NCI-H524 (cell line): ENCODE measurements around the gene AMZ1.
"Not testable (repeated sequence)": the region's sequence is repeated elsewhere in the genome, so short reads cannot be mapped to it uniquely, and the experiment has no call there.

Experiments
- DNase-seq, 2 experiments: peaks; one replicate each; lab custom pipeline; 2025; lab: John Stamatoyannopoulos, UW

The AMZ1 gene

DNA sequence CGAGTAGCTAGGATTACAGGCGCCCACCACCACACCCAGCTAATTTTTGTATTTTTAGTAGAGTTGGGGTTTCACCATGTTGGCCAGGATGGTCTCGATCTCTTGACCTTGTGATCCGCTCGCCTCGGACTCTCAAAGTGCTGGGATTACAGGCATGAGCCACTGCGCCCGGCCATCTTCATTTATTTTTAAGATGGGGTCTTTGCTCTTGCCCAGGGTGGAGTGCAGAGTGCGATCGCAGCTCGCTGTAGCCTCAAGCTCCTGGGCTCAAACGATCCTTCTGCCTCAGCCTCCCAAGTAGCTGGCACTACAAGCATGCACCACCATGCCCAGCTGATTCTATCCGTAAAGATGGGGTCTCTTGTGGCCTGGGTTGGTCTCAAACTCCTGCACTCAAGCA is 39.2 kb downstream of the AMZ1 start:
- DNase-seq = not testable (repeated sequence)

DNA sequence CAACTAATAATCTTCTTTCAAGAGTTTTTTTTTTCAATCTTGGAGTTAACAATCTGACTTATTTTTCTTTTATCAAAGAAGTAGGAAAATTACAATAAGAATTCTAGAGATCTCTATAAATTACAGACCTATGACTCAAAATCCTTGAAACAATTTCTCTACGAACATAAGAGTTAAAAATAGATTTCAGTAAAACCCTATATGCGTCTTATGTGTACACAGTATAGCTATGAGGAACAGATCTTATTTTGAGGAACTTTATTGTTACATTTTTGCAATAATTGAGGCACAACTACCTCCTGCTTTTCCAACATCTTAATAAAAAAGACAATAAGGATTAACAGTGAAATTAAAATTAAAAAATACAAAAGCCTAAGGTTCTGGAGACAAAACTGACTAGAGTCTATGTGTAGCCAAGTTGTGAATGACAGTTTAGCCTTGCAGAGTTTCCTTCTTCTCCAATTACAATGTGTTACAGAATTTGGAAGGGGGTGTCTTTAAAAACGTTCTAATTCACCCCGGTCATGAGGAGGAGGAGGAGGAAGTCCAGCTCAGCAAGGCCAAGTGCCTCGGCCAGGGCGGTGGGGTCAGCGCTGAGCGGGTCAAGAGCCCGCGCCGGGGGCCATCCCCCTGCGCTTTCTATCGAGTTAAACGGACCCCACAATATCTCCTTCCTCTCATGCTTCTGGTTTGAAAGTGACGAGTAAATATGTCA is 40.5 kb downstream of the AMZ1 start:
- DNase-seq = no peak

DNA sequence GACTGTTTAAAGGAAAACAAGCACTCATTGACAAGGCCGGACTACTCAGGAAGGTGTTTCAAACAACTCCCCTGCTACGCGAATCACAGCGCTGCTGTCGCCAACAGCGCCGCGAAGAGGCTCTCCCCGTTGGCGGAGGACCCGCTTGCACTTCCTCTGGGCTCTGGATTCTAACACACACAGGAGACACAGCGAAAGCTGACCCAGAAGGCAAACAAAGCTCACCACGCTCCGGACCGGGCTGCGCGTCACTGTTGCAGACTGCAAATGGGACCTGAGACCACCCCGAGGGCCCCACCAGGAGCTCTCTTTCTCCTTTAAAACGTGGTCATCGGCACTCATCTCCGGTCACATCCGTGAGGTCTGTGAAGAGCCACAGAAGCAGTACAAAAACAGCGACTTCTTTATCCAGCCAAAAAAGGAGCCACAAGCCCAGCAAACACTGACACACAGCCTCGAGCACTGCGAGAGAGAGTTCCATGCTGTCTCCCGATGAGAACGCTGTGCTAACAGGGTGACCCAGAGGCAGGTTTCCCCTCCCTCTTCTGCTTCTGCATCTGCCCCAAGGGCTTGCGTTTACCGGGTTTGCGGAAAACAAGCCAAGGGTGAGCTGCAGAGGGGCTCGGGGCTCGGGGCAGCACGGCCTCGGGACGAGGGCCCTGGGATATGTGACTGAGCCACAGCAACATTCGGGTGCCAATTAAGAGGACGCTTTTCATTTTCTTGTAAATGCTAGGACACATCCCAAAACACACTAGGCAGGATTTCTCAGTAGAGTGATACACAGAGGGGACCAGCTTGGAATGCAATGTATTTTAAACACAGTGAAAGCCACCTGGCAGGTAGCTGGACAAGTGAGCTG is 41.3 kb downstream of the AMZ1 start:
- no peak for DNase-seq

DNA sequence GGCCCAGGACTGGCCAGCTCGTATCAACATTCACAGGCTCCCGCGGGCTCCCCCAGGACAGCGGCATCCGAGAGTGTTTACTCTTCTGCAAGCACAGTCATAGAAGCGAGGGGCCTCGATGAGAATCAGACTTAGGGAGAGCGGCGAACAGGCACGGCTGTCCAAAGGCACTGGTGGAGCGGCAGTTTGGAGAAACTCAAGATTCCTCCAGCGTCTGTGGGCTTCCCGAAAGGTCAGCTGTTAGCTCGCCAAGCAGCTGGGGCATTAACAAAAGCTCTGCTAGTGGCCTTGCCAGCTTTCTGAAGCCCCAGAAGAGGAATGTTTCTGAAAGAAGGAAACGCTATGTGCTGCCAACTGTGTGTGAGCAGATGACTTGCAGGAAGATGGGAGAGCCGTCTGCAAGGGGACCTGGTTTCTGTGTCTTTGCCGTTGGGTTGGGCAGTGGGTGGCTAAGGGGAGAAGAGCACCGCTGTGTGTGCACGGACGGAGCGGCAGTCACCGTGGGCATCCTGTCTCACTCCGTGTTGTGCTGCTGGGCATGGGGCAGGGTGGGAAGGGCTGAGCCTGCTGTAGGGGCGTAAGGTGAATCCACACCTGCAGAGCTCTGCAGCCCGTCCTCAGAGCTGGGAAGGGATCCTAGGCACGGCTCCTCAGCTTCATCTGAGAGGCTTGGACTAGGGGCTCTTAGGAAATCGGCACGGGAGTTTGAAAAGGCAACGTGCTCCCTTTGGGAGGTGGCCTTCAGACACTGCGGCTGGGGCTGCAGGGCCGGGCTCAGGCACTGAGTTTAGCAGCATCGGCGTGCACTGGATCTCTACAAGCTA is 42.1 kb downstream of the AMZ1 start:
- DNase-seq = no peak

DNA sequence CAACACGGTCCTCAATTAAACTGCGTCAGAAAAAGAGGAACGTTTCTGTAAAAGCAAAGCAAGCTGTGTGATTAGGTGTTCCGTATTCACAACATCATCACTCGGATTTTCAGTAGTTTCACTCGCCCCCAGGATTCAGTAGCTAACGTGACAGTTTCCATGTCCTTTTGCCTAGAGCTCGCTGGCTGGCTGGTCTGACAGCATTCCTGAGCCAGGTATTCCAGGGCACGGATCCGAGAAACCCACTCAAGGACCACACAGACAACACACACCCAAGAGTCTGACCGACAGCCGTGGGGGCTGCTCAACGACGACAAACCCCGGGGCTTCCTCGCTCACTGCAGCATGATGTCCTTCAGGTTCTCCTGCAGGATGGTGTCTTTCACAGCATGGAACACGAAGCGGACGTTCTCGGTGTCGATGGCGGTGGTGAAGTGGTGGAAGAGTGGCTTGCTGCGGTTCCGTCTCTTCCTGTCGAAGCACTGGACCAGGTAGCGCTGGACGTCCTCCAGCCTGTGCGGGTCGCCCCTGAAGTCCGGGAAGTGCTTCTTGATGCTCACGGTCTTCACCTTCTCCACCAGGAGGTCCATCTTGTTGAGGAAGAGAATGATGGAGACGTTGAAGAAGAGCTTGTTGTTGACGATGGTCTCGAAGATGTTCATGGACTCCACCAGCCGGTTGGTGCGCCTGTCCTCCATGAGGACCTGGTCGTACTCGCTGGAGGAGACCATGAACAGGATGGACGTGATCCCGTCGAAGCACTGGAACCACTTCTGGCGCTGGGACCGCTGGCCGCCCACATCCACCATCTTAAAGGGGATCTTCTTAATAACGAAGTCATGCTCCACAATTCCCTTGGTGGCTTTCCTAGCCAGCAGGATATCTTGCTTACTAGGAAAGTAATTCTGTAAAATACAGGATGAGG is 43.1 kb downstream of the AMZ1 start:
- DNase-seq = no peak

DNA sequence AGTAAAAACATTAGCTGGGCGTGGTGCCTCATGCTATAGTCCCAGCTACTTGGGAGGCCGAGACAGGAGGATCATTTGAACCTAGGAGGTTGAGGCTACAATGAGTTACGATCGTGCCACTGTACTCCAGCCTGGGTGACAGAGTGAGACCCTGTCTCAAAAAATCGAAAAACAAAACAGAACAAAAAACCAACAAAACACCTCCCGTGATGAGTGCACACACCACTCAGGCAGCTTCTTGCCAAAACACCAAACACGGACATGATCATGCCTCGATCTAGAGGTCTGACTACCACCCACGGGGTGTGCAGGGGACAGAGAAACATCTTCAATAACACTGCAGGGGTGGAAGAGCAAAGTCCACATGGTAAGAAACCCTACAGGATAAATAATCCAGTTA is 44.4 kb downstream of the AMZ1 start:
- DNase-seq = no peak

DNA sequence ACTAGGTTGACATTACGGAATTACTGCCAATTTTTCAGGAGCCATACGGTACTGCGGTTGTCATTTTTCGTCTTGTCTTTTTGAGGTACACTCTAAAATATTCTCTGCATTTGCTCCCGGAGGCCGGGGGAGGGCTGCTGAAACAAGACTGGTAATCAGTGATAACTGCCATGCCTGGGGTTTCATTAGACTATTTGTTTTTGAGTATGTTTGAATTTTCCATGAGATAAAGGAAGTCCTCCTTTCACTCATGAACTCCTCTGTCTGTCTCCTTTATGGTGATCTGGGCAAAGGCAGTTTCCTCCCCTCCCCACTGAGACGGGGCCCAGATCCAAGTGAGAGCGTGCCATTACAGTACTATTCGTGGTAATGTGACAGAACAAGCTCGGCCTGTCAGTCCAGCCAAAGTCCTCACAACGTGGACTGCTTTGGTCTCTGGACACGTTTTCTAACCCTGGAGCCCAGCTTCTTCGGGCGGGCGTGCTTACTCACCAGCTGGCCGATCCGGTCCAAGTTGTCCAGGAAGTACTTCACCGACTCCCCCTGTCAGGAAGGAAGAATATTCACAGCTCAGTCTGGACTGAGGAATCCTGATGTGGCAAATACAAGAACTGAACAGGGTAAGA is 45.1 kb downstream of the AMZ1 start:
- DNase-seq = no peak

DNA sequence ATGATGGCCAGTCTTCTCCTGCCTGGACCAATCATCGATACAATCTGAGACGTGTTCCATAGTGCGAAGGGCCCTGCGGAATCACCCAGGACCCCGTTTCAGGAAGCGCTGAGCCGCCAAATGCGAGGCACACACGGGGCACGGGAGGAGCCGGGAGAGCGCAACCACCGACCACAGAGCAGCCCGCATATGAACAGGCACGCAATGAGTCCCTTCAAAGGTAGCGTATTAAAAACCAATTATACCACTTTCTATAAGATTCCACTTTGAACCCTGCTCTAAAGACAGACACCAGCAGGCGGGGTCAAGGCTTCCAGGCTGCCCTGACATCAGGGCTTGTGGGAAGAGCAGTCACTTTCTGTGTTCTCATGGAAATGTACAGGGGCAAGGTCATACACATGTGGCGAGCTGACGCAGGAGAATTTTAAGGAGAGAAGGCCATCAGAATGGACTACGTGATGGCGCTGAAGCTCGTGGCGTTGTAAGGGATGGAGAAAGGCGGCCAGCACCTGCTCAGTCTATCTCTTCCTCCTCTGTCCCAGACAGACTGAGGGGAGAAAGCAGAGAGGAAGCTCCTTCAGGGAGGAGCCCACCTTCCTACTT is 46.2 kb downstream of the AMZ1 start:
- no peak for DNase-seq

DNA sequence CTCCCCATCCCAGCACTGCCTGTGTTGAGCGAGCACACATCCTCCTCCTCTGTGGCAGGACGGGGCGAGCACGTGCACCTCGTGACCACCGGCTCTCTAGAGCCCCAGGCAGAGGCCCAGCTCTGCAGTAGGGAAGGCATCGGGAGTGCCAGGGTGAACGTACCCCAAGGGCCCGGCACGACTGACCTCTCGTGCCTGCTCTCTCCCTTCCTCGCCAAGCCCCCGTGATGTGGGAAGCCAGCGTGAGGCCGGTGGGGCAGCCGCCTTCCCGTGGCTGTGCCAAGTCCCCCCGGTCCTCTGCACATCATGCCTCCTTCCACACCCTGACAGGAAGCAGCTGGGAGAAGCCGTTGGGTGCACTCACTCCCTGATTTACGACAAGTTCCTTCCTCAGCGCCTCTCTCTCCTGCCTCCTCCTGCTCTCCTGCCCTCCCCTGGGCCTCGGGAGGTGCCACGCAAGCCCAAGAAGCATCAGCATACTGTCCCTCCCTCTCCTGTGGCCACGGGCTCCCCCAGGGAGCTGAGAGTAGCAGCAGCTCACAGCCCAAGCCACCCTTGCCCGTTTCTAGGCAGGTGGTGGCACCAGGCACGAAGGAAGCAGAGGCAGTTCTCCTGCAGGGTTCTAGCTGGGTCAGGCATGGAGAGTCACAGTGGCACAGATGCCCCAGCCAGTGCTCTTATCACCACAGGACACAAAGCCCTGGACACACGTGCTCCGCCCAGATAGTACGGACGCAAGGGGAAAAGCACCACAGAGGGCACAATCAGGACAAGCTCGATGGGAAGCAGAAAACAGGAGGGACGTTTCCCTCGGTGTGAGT is 47.0 kb downstream of the AMZ1 start:
- DNase-seq = no peak

DNA sequence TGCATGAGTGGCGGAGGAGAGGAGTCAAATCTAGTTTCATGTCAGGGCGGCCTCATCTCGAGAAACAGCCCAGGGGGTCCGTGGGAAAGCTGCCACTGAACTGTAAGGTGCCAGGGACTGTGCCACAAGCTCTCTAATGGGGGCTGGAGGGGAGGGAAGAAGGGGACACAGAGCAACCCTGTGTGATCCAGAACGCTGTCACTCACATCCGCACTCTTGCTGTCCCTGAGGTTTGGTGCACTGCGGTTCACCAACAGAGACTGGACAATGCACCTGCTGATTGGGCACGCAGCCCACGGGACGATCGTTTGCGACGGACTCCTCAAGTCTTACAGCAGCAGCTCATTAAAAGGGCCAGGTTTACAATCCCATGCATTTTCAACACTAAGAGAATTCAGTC is 47.7 kb downstream of the AMZ1 start:
- DNase-seq = no peak

DNA sequence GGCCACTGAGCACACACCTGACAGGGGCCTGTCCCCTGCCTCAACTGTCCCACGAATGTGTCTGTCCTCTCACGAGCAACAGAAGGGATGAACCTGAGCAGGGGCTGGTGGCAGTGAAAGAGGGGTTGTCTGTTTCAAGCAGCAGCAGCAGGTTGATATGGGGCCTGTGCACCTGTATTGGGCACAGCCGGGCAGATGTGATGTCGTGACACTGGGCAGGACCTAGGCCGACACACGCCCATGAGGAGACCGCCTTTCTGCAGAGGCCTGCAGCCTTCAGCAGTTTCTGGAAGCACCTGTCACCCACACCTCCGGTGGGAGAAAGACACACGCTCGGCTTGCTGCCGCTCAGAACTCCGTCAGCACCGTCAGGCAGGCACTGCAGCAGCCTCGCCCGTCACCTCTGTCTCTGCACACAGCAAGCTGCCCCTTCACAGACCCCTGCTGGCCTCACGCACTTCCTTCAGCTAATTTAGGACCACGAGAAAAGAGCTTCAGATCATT is 48.5 kb downstream of the AMZ1 start:
- DNase-seq = no peak

DNA sequence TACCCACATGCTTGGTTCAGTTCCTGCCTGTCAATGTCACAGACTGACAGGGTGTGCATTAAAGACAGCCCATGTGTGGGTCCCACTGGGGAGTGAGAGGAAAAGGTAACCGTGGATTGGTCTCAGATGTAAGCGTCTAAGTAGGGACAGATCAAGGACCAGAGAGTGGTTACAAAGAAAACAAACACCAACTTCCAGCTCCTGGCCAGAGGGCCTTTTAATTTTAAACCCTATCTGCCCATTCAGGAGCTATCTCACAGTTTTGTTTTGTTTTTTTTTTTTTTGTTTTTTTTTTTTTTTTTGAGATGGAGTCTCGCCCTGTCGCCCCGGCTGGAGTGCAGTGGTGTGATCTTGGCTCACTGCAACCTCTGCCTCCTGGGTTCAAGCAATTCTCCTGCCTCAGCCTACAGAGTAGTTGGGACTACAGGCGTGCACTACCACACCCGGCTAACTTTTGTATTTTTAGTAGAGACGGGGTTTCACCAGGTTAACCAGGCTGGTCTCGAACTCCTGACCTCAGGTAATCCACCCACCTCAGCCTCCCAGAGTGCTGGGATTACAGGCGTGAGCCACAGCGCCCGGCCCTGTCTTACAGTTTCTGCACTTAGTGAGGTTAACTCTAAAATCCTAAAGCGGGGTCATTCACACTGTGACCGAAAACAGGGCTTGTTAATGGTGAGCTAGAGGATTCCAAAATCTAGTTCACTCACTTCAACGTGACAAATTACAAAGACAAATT is 49.2 kb downstream of the AMZ1 start:
- not testable (repeated sequence) for DNase-seq

DNA sequence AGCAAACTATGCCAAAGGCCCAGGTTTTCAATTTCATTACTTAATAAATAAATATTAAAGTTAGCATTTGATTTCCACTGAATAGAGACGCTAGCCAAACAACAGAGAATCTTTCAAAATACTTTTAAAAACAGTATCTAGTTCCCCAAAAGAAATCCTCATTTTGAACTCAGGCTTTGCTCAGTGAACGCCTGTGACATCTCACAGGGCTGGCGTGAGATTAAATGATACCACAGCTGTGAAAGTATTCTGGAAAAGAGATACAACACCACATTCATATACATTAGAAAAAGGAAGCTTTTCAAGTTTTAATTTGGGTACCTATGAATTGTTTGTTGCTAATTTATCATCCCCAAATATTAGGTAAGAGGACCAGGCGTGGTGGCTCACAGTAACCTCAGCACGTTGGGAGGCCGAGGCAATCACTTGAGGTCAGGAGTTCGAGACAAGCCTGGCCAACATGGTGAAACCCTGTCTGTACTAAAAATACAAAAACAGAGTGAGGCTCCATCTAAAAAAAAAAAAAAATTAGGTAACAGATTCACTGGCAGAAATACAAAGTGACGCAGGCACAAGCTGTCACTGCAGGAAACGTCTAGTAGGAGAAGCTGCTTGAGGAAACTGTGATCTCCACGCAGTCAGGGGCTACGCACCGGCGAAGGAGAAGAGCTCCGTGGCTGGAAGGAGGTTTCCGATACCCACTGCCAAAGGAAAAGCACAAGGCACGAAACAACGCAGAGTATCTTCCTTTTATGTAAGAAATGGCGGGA is 50.0 kb downstream of the AMZ1 start:
- no peak for DNase-seq

DNA sequence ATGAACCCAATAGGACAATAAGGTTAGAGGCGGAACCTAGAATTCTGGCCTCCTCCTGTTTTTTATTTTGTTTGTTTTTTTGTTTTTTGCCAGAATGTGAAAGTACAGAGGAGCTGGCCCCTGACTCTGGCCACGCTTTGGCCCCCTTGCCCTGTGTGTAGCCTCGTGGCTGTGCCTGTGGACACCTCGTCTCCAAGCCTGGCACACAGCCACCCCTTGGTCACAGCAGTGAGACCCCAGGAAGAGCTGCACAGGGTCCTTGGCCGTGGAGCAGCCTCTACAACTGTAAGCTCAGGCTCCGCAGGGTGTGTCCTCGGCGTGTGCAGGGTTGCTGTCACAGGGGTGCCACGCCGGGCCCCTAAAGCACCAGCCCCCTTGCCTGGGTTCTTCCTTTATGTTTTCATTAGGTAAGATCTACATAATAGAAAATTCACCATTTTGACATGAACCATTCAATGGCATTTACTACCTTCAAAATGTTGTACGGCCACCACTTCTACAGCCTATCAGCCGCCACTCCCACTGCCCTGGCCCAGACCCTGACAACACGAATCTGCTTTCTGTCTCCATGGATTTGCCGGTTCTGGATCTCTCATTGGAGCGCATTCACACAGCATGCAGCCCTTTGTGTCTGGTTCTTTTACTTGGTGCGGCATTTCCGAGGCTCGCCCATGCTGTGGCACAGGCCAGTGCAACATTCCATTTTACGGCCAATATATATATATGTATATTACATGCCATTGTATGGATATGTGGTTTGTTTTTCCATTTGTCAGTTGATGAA is 51.0 kb downstream of the AMZ1 start:
- no peak for DNase-seq

DNA sequence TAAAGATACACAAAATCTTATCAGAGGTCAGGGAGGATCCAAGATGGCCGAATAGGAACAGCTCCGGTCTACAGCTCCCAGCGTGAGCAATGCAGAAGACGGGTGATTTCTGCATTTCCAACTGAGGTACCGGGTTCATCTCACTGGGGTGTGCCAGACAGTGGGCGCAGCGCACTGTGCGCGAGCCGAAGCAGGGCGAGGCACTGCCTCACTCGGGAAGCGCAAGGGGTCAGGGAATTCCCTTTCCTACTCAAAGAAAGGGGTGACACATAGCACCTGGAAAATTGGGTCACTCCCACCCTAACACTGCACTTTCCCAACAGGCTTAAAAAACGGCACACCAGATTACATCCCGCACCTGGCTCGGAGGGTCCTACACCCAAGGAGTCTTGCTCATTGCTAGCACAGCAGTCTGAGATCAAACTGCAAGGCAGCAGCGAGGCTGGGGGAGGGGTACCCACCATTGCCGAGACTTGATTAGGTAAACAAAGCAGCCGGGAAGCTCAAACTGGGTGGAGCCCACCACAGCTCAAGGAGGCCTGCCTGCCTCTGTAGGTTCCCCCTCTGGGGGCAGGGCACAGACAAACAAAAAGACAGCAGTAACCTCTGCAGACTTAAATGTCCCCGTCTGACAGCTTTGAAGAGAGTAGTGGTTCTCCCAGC is 55.7 kb downstream of the AMZ1 start:
- DNase-seq = not testable (repeated sequence)

DNA sequence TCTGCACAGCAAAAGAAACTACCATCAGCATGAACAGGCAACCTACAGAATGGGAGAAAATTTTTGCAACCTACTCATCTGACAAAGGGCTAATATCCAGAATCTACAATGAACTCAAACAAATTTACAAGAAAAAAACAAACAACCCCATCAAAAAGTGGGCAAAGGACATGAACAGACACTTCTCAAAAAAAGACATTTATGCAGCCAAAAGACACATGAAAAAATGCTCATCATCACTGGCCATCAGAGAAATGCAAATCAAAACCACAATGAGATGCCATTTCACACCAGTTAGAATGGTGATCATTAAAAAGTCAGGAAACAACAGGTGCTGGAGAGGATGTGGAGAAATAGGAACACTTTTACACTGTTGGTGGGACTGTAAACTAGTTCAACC is 60.7 kb downstream of the AMZ1 start:
- not testable (repeated sequence) for DNase-seq

DNA sequence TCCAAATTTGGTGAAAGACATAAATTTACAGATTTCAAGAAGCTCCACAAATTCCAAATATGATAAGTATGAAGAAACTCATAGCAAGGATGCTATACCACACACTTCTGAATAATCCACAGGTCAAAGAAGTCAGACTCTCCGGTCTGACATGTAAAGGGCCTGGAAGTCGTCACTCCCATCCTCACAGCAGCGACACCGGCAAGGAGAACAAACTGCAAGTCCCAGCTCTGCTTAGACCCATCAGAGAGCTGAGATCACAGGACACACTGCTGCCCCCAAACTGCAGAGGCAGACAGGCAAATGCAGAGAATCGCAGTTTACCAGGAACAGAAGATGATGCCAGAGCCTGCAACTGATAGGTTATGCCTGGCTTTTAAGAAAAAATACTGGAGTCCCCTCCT is 62.0 kb downstream of the AMZ1 start:
- no peak for DNase-seq
